Thymus (tissue), 11 donors: ENCODE measurements around the gene VAC14. TPM values are rescaled to one million over a fixed set of nuclear protein-coding genes. Genes with fewer than 3 reads are reported as not detected.

Experiments used
- DNase-seq, 9 donors: peaks; one replicate each; pipeline ENCODE4 v3.0.0-alpha.2; 2013; ENCODE audit warnings: low spot score in 9 of 9, low read depth in 6 of 9, missing footprints in 1 of 9
- H3K27ac ChIP-seq, 2 donors: one replicate each; pipeline ENCODE4 v1.5.1; 2013; ENCODE audit warnings: control low read depth in 1 of 2, low read depth in 1 of 2, low read length in 1 of 2, mild to moderate bottlenecking in 1 of 2, moderate library complexity in 1 of 2
- H3K27me3 ChIP-seq, 2 donors: one replicate each; pipeline ENCODE4 v1.5.1; 2013; ENCODE audit warnings: low read length in 1 of 2; ENCODE audit not compliant: control insufficient read depth in 2 of 2, insufficient read depth in 1 of 2
- H3K36me3 ChIP-seq, 2 donors: one replicate each; pipeline ENCODE4 v1.5.1; 2013; ENCODE audit warnings: low read length in 1 of 2, mild to moderate bottlenecking in 1 of 2, moderate library complexity in 1 of 2; ENCODE audit not compliant: control insufficient read depth in 2 of 2, insufficient read depth in 2 of 2
- H3K4me1 ChIP-seq, 2 donors: one replicate each; pipeline ENCODE4 v1.5.1; 2013; ENCODE audit warnings: low read length in 2 of 2; ENCODE audit not compliant: control insufficient read depth in 2 of 2, insufficient read depth in 2 of 2
- H3K4me3 ChIP-seq, 2 donors: one replicate each; pipeline ENCODE4 v1.5.1; 2013; ENCODE audit warnings: low read length in 2 of 2, control low read depth in 1 of 2, mild to moderate bottlenecking in 1 of 2
- H3K9me3 ChIP-seq, 2 donors: one replicate each; pipeline ENCODE4 v1.5.1; 2013; ENCODE audit warnings: low read length in 1 of 2, mild to moderate bottlenecking in 1 of 2; ENCODE audit not compliant: control insufficient read depth in 2 of 2, insufficient read depth in 1 of 2
- WGBS: extraction: QIAGEN DNeasy Blood & Tissue Kit; methylation state at CpG from one replicate; pipeline ENCODE4 v1.1.7; 2013; 5-methylcytosine and 5-hydroxymethylcytosine counted together
- polyA plus RNA-seq: library from polyadenylated mRNA; stranded (reverse); fragments of 200-250 nt; gene quantifications from one replicate; pipeline ENCODE4 v1.2.3, GENCODE V29; 2013
- total RNA-seq: library from RNA; stranded (reverse); fragments of 120-200 nt; gene quantifications from one replicate; pipeline ENCODE4 v1.2.4, GENCODE V29; 2013
- donor health status: healthy.

VAC14 gene
- total and polyA plus RNA-seq, 2 donors, result 28.7 to 33.1 TPM

GRCh38 chr16:70711211-70712031 lies 89.5 kb downstream of the VAC14 start:
- WGBS, result 95% methylated on average over 14 of the region's 14 CpGs
- no peak for DNase-seq
- no peak overlapping the region for H3K27ac ChIP-seq
- no peak overlapping the region for H3K4me3 ChIP-seq
- H3K9me3 ChIP-seq, result peaks cover 0 to under 1% of the 10 kb centered on the region in 2 donors
- no peaks in the 10 kb centered on the region for H3K27me3 ChIP-seq
- peaks cover 78 to 98% of the 10 kb centered on the region in 2 donors for H3K4me1 ChIP-seq
- H3K36me3 ChIP-seq, result peaks cover 3 to 5% of the 10 kb centered on the region in 2 donors

DNA sequence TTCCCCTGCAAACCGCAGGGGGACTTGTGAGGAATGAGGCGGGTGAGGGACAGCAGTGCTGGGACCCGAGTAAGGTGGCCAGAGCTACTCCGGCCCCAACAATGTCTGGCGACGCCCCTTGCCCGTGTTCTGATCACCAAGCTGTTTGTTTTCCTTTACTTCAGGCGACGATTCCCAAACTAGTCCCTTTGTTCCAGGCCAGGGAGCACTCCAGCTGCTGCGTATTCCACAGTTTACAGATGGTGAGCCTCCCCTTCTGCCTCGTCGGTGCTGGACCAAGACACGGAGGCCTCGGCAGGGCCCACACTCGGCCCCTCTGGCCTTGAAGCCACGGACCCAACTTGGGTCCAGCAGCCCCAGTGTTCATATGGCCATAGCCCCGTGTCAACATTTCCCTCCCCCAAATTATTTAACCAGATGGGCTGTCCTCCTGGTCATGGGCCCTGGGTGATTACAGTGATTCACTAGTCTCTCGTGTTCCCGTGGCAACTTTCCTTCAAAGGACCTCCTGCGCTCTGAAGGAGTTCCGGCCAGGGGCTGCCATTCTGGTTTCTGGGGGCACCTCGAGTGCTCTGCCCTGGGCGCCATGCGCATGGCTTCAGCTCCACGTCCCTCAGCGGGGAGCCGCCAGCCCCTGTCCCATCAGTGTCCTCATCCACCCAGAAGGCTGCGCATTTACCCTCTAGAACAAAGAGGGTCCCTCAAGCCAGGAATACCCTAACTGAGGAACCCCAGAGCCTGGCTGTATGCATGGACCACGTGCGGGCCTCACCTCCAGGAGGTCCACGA lies 90.3 kb downstream of the VAC14 start:
- H3K36me3 ChIP-seq, result peaks cover 3 to 5% of the 10 kb centered on the region in 2 donors
- peaks cover 74 to 100% of the 10 kb centered on the region in 2 donors for H3K4me1 ChIP-seq
- WGBS, result 98% methylated on average over 31 of the region's 31 CpGs
- H3K27me3 ChIP-seq, result no peaks in the 10 kb centered on the region
- no peak overlapping the region for H3K4me3 ChIP-seq
- no peak overlapping the region for H3K27ac ChIP-seq
- no peak for DNase-seq
- peaks cover 0 to 5% of the 10 kb centered on the region in 2 donors for H3K9me3 ChIP-seq

DNA sequence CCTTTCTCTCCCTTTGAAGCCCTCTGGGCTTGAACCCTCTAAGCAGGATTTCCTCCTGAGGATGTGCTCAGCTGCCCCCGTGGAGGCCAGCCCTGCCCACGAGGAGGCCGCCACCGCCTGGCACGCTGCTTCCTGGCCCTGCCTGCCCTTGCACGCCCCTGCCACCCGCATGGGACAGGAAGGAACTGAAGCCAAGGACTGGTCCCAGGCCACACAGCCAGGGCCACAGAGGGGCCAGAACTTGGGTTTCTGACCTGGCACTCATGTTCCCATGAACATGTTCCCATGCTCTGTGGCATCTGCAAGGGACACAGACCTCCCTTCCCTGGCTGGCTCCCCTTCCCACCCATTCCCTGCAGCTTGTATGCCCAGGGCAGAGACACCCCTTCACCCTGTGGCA lies 91.0 kb downstream of the VAC14 start:
- Histone ChIP-seq H3K27ac (peak overlapping the region; percentile 3 to 96), H3K27me3 (no peaks in the 10 kb centered on the region), H3K4me1 (peaks cover 71 to 100% of the 10 kb centered on the region in 2 donors), H3K36me3 (peaks cover 3 to 5% of the 10 kb centered on the region in 2 donors), H3K4me3 (no peak overlapping the region), H3K9me3 (peaks cover 0 to 5% of the 10 kb centered on the region in 2 donors)
- 28% methylated on average over 7 of the region's 7 CpGs for WGBS
- DNase-seq, result peak in 1 of 9 donors; percentile 60

DNA sequence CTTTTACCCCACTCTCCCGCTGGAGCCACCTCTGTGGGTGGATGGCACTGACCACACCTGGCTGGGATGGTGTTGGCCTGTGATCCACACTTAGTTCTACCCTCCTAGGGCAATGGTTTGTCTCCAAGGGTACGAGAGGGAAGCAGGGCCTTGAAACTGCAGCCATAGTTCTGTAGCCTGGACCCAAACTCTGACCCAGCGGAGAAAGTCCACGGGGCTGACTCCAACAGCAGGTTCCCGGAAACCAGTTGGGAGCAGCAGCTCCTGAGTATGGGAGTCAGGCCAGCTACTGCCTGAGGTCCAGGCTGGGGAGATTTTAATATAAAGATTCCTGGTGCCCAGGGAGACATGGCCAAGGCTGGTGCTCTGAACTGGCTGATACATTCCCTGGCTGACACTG lies 91.5 kb downstream of the VAC14 start:
- Histone ChIP-seq H3K27me3 (no peaks in the 10 kb centered on the region), H3K4me1 (peaks cover 69 to 100% of the 10 kb centered on the region in 2 donors), H3K9me3 (peaks cover 0 to 5% of the 10 kb centered on the region in 2 donors), H3K27ac (peak overlapping the region in 1 of 2 donors; percentile 96), H3K4me3 (no peak overlapping the region), H3K36me3 (peaks cover 3 to 5% of the 10 kb centered on the region in 2 donors)
- DNase-seq, result no peak
- 96% methylated on average over 5 of the region's 5 CpGs for WGBS

DNA sequence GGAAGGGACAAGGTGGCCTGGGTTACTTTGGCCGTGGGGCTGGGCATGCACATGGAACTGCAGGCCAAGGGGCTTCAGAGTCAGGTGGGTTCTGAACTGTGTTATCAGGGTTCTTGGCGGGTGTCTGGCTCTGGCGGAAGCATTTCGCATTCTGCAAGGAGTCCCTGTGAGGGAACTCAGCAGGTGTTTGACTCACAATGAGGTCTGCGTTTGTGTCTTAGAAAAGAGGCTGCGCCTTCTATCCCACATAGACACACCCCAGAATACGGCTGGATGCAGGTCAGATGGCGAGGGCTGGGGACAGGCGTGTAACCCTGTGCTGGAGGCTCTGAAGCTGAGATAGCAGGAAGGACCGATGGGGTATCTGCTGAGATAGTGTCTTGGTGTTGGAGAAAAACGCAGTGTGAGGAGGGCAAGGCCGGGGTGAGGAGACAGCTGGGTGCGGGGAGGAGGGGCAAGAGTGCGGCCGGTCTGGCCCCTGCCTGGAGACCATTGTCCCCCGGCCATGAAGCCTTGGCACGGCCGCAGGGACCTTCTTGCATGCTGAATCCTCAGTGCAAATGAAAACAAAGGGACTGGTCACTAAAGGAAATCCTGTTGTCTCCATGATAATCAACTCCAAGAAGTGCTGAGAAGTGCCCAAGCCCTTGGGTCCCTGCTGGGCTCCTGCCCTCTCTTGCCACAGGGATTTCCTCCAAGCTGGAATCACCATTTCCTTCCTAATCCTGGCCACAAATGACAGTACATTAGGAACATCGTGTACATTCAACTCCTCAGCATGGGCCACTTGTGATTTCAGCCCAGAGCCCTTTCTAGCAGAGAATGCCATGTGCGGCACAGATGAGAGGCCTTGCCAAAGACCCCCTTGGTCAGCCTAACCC lies 92.4 kb downstream of the VAC14 start:
- H3K27ac ChIP-seq, result peak overlapping the region; percentile 81 to 96
- WGBS, result 62% methylated on average over 20 of the region's 20 CpGs
- peaks cover 3 to 5% of the 10 kb centered on the region in 2 donors for H3K36me3 ChIP-seq
- peak in 1 of 9 donors; percentile 86 for DNase-seq
- no peak overlapping the region for H3K4me3 ChIP-seq
- H3K4me1 ChIP-seq, result peaks cover 69 to 100% of the 10 kb centered on the region in 2 donors
- H3K9me3 ChIP-seq, result peaks cover 0 to 5% of the 10 kb centered on the region in 2 donors
- no peaks in the 10 kb centered on the region for H3K27me3 ChIP-seq

- Histone ChIP-seq H3K4me1 (peaks cover 58 to 100% of the 10 kb centered on the region in 2 donors), H3K4me3 (no peak overlapping the region), H3K9me3 (peaks cover 0 to 5% of the 10 kb centered on the region in 2 donors), H3K27me3 (no peaks in the 10 kb centered on the region), H3K36me3 (peaks cover 3 to 5% of the 10 kb centered on the region in 2 donors), H3K27ac (peak overlapping the region in 1 of 2 donors; percentile 96)
- WGBS, result 91% methylated on average over 7 of the region's 7 CpGs
- no peak for DNase-seq
Measured at GRCh38 chr16:70706948-70707465, 94.0 kb downstream of the VAC14 start.

DNA sequence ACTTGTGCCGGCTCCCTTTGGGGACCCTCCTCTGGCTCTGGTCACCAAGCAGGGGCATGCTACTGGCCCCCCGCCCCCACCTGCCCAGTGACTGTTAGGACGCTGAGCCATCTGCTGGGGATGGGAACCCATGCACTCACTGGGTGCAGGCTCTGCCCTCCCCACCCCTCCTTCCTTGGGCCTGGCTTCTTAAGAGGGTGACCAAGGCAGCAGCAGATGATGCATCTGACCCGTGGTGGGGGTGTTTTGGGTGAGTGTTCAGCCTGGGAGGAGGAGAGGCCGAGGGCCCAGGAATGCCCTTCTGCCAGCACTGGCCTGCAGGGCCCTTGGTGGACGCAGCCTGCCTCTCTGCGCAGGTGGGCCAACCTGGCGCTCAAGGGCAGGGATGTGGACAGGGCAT lies 95.9 kb downstream of the VAC14 start:
- Histone ChIP-seq H3K36me3 (peaks cover 0 to 5% of the 10 kb centered on the region in 2 donors), H3K4me1 (peaks cover 50 to 100% of the 10 kb centered on the region in 2 donors), H3K27me3 (no peaks in the 10 kb centered on the region), H3K9me3 (peaks cover 0 to 5% of the 10 kb centered on the region in 2 donors), H3K4me3 (no peak overlapping the region), H3K27ac (no peak overlapping the region)
- 98% methylated on average over 8 of the region's 8 CpGs for WGBS
- DNase-seq, result no peak

DNA sequence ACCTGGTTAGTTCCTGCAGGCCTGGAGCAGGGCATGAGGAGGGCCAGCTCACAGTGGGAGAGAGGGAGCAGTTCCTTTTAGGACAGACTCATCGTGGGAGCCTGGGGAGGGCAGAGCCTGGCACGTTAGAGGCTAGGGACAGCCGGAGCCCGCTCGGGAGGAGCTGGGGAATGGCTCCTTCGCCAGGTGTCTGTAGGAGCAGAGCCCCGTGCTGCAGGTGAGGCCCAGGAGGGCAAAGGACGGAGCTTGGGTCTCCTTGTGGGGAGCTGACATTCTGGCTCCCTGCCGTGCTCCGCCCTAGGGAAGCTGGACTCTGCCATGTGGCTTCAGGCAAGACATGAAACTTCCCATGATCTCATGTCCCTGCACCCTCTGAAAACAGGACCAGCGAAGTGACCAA lies 96.4 kb downstream of the VAC14 start:
- Histone ChIP-seq H3K4me3 (no peak overlapping the region), H3K9me3 (peaks cover 1 to 5% of the 10 kb centered on the region in 2 donors), H3K27me3 (no peaks in the 10 kb centered on the region), H3K27ac (peak overlapping the region in 1 of 2 donors; percentile 19), H3K36me3 (peaks cover 2 to 5% of the 10 kb centered on the region in 2 donors), H3K4me1 (peaks cover 46 to 100% of the 10 kb centered on the region in 2 donors)
- WGBS, result 95% methylated on average over 11 of the region's 11 CpGs
- DNase-seq, result peak in 1 of 9 donors; percentile 11
